ENCODE results near the gene SYTL2. TPM values are rescaled to one million over a fixed set of nuclear protein-coding genes. Genes with fewer than 3 reads are reported as not detected.

SYTL2 gene
- polyA plus RNA-seq, 1 donor from 2014 or later, result 2.3 TPM

DNA sequence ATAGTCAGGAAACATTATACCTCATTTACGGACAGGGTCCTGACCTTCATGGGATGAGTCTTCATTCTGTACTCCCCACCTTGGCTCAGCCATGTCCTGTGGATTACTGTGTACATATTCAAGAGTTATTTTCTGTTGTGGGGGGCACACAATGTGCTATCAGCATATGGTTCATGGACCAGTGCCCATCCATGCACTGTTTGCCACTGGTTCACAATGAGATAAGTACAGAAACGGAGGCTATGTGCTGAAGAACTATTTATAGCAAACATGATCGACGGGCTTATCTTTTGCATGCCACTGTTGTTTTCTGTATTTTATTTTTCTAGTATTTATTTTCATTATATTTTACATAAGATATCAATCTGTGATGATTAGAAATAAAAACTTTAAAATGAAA, 68.6 kb downstream of the SYTL2 start:
- no peak overlapping the region for H3K4me2 ChIP-seq (ENCODE audit: low read length)

GRCh38 chr11:85740481-85741400, 70.2 kb downstream of the SYTL2 start:
- Histone ChIP-seq H3K9me2 (ENCODE audit: insufficient read depth, low read length) (no peaks in the 10 kb centered on the region), H3K9ac (ENCODE audit: low read length) (no peak overlapping the region), H3K4me3 (ENCODE audit: low read length) (no peak overlapping the region), H3K9me3 (ENCODE audit: low read length) (no peaks in the 10 kb centered on the region), H3K36me3 (ENCODE audit: insufficient read depth, low read length) (no peaks in the 10 kb centered on the region), H3K27ac (ENCODE audit: low read length) (no peak overlapping the region), H3K27me3 (ENCODE audit: insufficient read depth, low read depth, low read length) (no peaks in the 10 kb centered on the region), H3K4me2 (ENCODE audit: low read length) (no peak overlapping the region), H3K79me2 (replicated peaks; ENCODE audit: insufficient read depth, low read length) (no peaks in the 10 kb centered on the region), H4K20me1 (ENCODE audit: insufficient read depth) (no peaks in the 10 kb centered on the region), H2AFZ (ENCODE audit: low read depth, low read length) (no peak overlapping the region), H3F3A (ENCODE audit: insufficient read depth, low read length, poor library complexity, severe bottlenecking) (no peaks in the 10 kb centered on the region)
- no peak for TF ChIP-seq EP300 (conservative IDR thresholded peaks at IDR 0.05; ENCODE audit: poor library complexity, severe bottlenecking)
- TF ChIP-seq RAD21 (conservative IDR thresholded peaks at IDR 0.05), result no peak
- TF ChIP-seq EZH2 (IDR thresholded peaks at IDR 0.05; ENCODE audit: borderline replicate concordance, insufficient read depth, low read length, poor library complexity, severe bottlenecking), result no peak
- TF ChIP-seq, protein P1, sequence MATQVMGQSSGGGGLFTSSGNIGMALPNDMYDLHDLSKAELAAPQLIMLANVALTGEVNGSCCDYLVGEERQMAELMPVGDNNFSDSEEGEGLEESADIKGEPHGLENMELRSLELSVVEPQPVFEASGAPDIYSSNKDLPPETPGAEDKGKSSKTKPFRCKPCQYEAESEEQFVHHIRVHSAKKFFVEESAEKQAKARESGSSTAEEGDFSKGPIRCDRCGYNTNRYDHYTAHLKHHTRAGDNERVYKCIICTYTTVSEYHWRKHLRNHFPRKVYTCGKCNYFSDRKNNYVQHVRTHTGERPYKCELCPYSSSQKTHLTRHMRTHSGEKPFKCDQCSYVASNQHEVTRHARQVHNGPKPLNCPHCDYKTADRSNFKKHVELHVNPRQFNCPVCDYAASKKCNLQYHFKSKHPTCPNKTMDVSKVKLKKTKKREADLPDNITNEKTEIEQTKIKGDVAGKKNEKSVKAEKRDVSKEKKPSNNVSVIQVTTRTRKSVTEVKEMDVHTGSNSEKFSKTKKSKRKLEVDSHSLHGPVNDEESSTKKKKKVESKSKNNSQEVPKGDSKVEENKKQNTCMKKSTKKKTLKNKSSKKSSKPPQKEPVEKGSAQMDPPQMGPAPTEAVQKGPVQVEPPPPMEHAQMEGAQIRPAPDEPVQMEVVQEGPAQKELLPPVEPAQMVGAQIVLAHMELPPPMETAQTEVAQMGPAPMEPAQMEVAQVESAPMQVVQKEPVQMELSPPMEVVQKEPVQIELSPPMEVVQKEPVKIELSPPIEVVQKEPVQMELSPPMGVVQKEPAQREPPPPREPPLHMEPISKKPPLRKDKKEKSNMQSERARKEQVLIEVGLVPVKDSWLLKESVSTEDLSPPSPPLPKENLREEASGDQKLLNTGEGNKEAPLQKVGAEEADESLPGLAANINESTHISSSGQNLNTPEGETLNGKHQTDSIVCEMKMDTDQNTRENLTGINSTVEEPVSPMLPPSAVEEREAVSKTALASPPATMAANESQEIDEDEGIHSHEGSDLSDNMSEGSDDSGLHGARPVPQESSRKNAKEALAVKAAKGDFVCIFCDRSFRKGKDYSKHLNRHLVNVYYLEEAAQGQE (IDR thresholded peaks at IDR 0.05; ENCODE audit: borderline replicate concordance), result no peak
- no peak for TF ChIP-seq TAF1 (IDR thresholded peaks at IDR 0.05; ENCODE audit: low read depth)
- TF ChIP-seq, protein P2, sequence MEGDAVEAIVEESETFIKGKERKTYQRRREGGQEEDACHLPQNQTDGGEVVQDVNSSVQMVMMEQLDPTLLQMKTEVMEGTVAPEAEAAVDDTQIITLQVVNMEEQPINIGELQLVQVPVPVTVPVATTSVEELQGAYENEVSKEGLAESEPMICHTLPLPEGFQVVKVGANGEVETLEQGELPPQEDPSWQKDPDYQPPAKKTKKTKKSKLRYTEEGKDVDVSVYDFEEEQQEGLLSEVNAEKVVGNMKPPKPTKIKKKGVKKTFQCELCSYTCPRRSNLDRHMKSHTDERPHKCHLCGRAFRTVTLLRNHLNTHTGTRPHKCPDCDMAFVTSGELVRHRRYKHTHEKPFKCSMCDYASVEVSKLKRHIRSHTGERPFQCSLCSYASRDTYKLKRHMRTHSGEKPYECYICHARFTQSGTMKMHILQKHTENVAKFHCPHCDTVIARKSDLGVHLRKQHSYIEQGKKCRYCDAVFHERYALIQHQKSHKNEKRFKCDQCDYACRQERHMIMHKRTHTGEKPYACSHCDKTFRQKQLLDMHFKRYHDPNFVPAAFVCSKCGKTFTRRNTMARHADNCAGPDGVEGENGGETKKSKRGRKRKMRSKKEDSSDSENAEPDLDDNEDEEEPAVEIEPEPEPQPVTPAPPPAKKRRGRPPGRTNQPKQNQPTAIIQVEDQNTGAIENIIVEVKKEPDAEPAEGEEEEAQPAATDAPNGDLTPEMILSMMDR (IDR thresholded peaks at IDR 0.05; ENCODE audit: poor library complexity, severe bottlenecking), result no peak
- TF ChIP-seq SMC3 (conservative IDR thresholded peaks at IDR 0.05; ENCODE audit: poor library complexity), result no peak
- no peak for TF ChIP-seq POLR2AphosphoS5 (IDR thresholded peaks at IDR 0.05)
- TF ChIP-seq MXI1 (conservative IDR thresholded peaks at IDR 0.05; ENCODE audit: poor library complexity, severe bottlenecking), result no peak

More for the DNA sequence above, 68.6 kb downstream of the SYTL2 start:
- Histone ChIP-seq H3K27me3 (ENCODE audit: insufficient read depth, low read depth, low read length) (no peaks in the 10 kb centered on the region), H3K4me3 (ENCODE audit: low read length) (no peak overlapping the region), H2AFZ (ENCODE audit: low read depth, low read length) (no peak overlapping the region), H3K27ac (ENCODE audit: low read length) (no peak overlapping the region), H4K20me1 (ENCODE audit: insufficient read depth) (no peaks in the 10 kb centered on the region), H3K79me2 (replicated peaks; ENCODE audit: insufficient read depth, low read length) (no peaks in the 10 kb centered on the region), H3K9ac (ENCODE audit: low read length) (no peak overlapping the region), H3K9me3 (ENCODE audit: low read length) (no peaks in the 10 kb centered on the region), H3K36me3 (ENCODE audit: insufficient read depth, low read length) (no peaks in the 10 kb centered on the region), H3K9me2 (ENCODE audit: insufficient read depth, low read length) (no peaks in the 10 kb centered on the region), H3F3A (ENCODE audit: insufficient read depth, low read length, poor library complexity, severe bottlenecking) (no peaks in the 10 kb centered on the region)
- TF ChIP-seq EP300 (conservative IDR thresholded peaks at IDR 0.05; ENCODE audit: poor library complexity, severe bottlenecking) (no peak), MXI1 (conservative IDR thresholded peaks at IDR 0.05; ENCODE audit: poor library complexity, severe bottlenecking) (no peak), POLR2AphosphoS5 (IDR thresholded peaks at IDR 0.05) (no peak), TAF1 (IDR thresholded peaks at IDR 0.05; ENCODE audit: low read depth) (no peak), RAD21 (conservative IDR thresholded peaks at IDR 0.05) (no peak), EZH2 (IDR thresholded peaks at IDR 0.05; ENCODE audit: borderline replicate concordance, insufficient read depth, low read length, poor library complexity, severe bottlenecking) (no peak), SMC3 (conservative IDR thresholded peaks at IDR 0.05; ENCODE audit: poor library complexity) (no peak)
- TF ChIP-seq, protein P1 (IDR thresholded peaks at IDR 0.05; ENCODE audit: borderline replicate concordance), result no peak
- TF ChIP-seq, protein P2 (IDR thresholded peaks at IDR 0.05; ENCODE audit: poor library complexity, severe bottlenecking), result no peak

Data from neural cell (in vitro differentiated cells).